Smooth muscle cell (in vitro differentiated cells): ENCODE results near the gene MB. TPM values are rescaled to one million over a fixed set of nuclear protein-coding genes. Genes with fewer than 3 reads are reported as not detected.

Experiments
- DNase-seq: peaks from one replicate; lab custom pipeline; 2025; ENCODE audit not compliant: unreplicated experiment; lab: John Stamatoyannopoulos, UW
- H2AFZ ChIP-seq: fragments of 200-600 bp; sonication (generic); 2 replicates; pipeline ENCODE4 v1.6.0; 2016; ENCODE audit warnings: antibody characterized with exemption, low read depth, mild to moderate bottlenecking
- H3F3A ChIP-seq: fragments of 200-600 bp; sonication (generic); 2 replicates; pipeline ENCODE4 v1.6.0; 2017; ENCODE audit warnings: antibody characterized with exemption, low read depth
- H3K27ac ChIP-seq: fragments of 200-600 bp; sonication (generic); 2 replicates; pipeline ENCODE4 v1.5.1; 2016; ENCODE audit warnings: low read depth, mild to moderate bottlenecking
- H3K27me3 ChIP-seq: fragments of 200-600 bp; sonication (generic); 2 replicates; pipeline ENCODE4 v1.6.1; 2016; ENCODE audit warnings: low read depth, mild to moderate bottlenecking
- H3K36me3 ChIP-seq: fragments of 200-600 bp; sonication (generic); 2 replicates; pipeline ENCODE4 v1.5.1; 2016; ENCODE audit warnings: low read depth
- H3K4me1 ChIP-seq: fragments of 200-600 bp; sonication (generic); 2 replicates; pipeline ENCODE4 v1.5.1; 2016; ENCODE audit warnings: low read depth
- H3K4me2 ChIP-seq: fragments of 200-600 bp; sonication (generic); 2 replicates; pipeline ENCODE4 v1.6.0; 2016; ENCODE audit warnings: mild to moderate bottlenecking
- H3K4me3 ChIP-seq: fragments of 200-600 bp; sonication (generic); 2 replicates; pipeline ENCODE4 v1.5.1; 2016; ENCODE audit warnings: mild to moderate bottlenecking
- H3K79me2 ChIP-seq: fragments of 200-600 bp; sonication (generic); 2 replicates; pipeline ENCODE4 v1.6.0; 2016; ENCODE audit warnings: low read depth, mild to moderate bottlenecking
- H3K9ac ChIP-seq: fragments of 200-600 bp; sonication (generic); 2 replicates; pipeline ENCODE4 v1.6.0; 2016; ENCODE audit warnings: low read depth
- H3K9me3 ChIP-seq: fragments of 200-600 bp; sonication (generic); replicated peaks from 2 replicates; pipeline ENCODE4 v1.5.1; 2016; ENCODE audit warnings: low read depth
- H4K20me1 ChIP-seq: fragments of 200-600 bp; sonication (generic); 2 replicates; pipeline ENCODE4 v1.6.0; 2016; ENCODE audit warnings: low read depth
- WGBS: methylation state at CpG from one replicate; pipeline ENCODE4 v1.1.7; 2016; ENCODE audit warnings: low lambda C conversion rate; 5-methylcytosine and 5-hydroxymethylcytosine counted together
- polyA plus RNA-seq: library from polyadenylated mRNA; unstranded; fragments of >200 nt; fragmentation: Nextera tagmentation; extraction: Ambion mirVana; gene quantifications from 2 replicates; pipeline ENCODE4 v1.2.1, GENCODE V29; 2016
- total RNA-seq: library from RNA; depleted of rRNA; stranded (reverse); fragments of >200 nt; gene quantifications from 2 replicates; pipeline ENCODE4 v1.2.3, GENCODE V29; 2014
- TF ChIP-seq, protein P1 (sequence below): fragments of 200-600 bp; sonication (generic); IDR thresholded peaks from 2 replicates; pipeline ENCODE4 v1.5.1; 2017; ENCODE audit warnings: borderline replicate concordance, mild to moderate bottlenecking, antibody characterized with exemption; ENCODE audit not compliant: insufficient read depth, poor library complexity, severe bottlenecking

Gene MB
- total and polyA plus RNA-seq, 2 experiments from 2014 or later: 0.53 TPM; not detected in 1

DNA sequence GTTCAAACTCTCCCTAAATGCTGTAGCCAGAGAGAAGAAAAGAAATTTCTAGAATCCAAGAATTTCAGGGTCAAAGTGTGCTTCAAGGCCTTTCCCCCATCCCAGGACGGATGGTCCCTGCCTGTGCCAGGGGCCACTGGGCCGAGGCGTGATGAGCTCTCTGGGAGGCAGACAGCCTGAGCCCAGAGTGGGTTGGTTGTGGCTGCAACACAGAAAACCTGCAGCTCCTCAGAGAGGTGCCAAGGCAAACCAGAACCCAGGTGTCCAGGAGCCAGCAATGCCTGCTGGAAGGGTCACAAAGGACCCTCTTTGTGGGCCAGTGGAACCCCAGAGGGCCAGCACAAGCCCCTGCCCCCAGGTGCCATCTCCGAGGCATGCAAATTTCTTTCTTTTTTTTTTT is 28.5 kb upstream of the MB start:
- WGBS: 97% methylated on average over 4 of the region's 4 CpGs
- H3K79me2 ChIP-seq: no peaks in the 10 kb centered on the region
- no peak overlapping the region for H3K4me2 ChIP-seq
- no peaks in the 10 kb centered on the region for H3K27me3 ChIP-seq
- H3K4me3 ChIP-seq: no peak overlapping the region
- no peak for DNase-seq
- no peak overlapping the region for H3K9ac ChIP-seq
- no peaks in the 10 kb centered on the region for H3K9me3 ChIP-seq
- TF ChIP-seq, protein P1, sequence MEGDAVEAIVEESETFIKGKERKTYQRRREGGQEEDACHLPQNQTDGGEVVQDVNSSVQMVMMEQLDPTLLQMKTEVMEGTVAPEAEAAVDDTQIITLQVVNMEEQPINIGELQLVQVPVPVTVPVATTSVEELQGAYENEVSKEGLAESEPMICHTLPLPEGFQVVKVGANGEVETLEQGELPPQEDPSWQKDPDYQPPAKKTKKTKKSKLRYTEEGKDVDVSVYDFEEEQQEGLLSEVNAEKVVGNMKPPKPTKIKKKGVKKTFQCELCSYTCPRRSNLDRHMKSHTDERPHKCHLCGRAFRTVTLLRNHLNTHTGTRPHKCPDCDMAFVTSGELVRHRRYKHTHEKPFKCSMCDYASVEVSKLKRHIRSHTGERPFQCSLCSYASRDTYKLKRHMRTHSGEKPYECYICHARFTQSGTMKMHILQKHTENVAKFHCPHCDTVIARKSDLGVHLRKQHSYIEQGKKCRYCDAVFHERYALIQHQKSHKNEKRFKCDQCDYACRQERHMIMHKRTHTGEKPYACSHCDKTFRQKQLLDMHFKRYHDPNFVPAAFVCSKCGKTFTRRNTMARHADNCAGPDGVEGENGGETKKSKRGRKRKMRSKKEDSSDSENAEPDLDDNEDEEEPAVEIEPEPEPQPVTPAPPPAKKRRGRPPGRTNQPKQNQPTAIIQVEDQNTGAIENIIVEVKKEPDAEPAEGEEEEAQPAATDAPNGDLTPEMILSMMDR: no peak
- no peaks in the 10 kb centered on the region for H4K20me1 ChIP-seq
- H3K27ac ChIP-seq: no peak overlapping the region
- H3K4me1 ChIP-seq: peaks cover 17% of the 10 kb centered on the region
- H2AFZ ChIP-seq: no peak overlapping the region
- no peaks in the 10 kb centered on the region for H3F3A ChIP-seq
- H3K36me3 ChIP-seq: no peaks in the 10 kb centered on the region

DNA sequence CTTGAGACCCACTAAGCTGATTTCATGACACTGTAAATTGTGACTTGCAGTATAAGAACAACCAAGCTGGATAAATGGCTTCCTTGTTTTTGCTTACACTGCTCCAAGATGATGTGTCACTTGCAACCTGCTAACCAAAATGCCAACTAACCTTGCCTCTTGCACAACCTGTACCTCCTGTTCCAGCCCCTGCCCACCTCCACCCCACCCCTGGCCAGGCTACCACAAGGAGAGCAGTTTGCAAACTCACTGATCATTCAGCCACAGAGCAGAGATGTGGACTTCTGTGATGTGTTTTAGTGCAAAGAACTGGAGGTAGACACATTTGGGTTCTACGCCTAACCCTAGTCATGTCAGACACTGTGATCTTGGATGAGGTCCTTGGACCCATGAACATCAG is 26.9 kb upstream of the MB start:
- no peak overlapping the region for H2AFZ ChIP-seq
- no peak overlapping the region for H3K4me2 ChIP-seq
- no peak overlapping the region for H3K27ac ChIP-seq
- no peak overlapping the region for H3K9ac ChIP-seq
- H3K4me3 ChIP-seq: no peak overlapping the region
- H4K20me1 ChIP-seq: no peaks in the 10 kb centered on the region
- H3K36me3 ChIP-seq: no peaks in the 10 kb centered on the region
- H3K27me3 ChIP-seq: no peaks in the 10 kb centered on the region
- H3K79me2 ChIP-seq: no peaks in the 10 kb centered on the region
- H3F3A ChIP-seq: no peaks in the 10 kb centered on the region
- H3K9me3 ChIP-seq: no peaks in the 10 kb centered on the region
- WGBS: 100% methylated on average over 1 of the region's 1 CpG
- TF ChIP-seq, protein P1: no peak
- DNase-seq: no peak
- H3K4me1 ChIP-seq: peaks cover 17% of the 10 kb centered on the region

DNA sequence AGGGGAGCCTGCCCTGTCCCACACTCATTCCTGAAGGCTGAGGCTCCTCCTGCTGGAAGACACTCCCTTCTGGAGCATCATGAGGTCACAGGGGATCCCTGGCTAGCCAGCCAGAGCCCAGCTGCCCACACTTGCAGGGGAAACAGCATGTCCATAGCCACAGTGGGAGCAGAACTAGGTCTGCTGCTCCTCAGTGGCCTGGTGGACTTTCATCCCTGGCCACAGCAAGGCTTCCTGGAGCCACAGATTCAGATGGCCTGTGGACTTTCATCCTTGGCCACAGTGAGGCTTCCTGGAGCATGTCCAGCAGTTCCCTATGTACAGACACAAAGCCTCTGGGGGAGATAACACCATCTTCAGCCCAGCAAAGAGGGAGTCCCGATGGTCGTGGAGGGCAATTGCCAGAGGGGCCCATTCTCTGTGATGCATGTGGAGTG is 25.2 kb upstream of the MB start:
- 57% methylated on average over 2 of the region's 2 CpGs for WGBS
- no peak for DNase-seq
- Histone ChIP-seq H3K4me3 (no peak overlapping the region), H2AFZ (no peak overlapping the region), H3K4me1 (peaks cover 16% of the 10 kb centered on the region), H3K36me3 (no peaks in the 10 kb centered on the region), H3K4me2 (no peak overlapping the region), H3K9me3 (no peaks in the 10 kb centered on the region), H3K9ac (no peak overlapping the region), H4K20me1 (no peaks in the 10 kb centered on the region), H3K79me2 (no peaks in the 10 kb centered on the region), H3F3A (no peaks in the 10 kb centered on the region), H3K27ac (no peak overlapping the region), H3K27me3 (no peaks in the 10 kb centered on the region)
- TF ChIP-seq, protein P1: no peak

DNA sequence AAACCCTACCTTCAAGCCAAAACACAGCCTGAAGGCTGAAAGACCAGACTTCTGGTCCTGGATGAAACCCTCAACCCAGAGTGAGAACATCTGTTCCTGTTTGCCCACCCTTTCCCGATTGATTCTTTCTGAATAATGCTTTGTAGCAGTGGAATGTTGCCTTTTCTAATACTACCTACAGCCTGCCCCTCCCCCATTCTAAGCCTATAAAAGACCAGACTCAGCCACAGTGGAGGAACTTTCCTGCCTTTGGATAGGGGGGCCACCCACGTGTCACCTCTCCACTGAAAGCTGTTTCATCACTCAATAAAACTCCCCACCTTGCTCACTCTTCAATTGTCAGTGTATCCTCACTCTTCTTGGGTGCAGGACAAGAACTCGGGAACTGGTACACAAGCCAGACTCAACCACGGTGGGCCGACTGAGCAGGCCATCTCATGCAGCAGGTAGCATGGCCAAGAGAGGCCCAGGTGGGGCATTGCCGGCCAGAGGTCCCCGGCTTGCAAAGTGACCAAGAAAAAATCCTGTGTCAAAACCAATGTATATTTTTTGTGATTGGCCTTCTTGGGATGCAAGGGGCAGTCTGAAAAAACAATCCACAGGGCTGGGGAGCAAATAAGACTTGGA is 24.5 kb upstream of the MB start:
- Histone ChIP-seq H3K4me1 (peaks cover 19% of the 10 kb centered on the region), H3K4me3 (no peak overlapping the region), H3K9ac (no peak overlapping the region), H3K27ac (no peak overlapping the region), H3K79me2 (no peaks in the 10 kb centered on the region), H3K27me3 (no peaks in the 10 kb centered on the region), H3F3A (no peaks in the 10 kb centered on the region), H2AFZ (no peak overlapping the region), H4K20me1 (no peaks in the 10 kb centered on the region), H3K4me2 (no peak overlapping the region), H3K36me3 (no peaks in the 10 kb centered on the region), H3K9me3 (no peaks in the 10 kb centered on the region)
- WGBS: 88% methylated on average over 7 of the region's 7 CpGs
- no peak for DNase-seq
- TF ChIP-seq, protein P1: no peak
